ENCODE measurements around the gene NWD2. TPM values are rescaled to one million over a fixed set of nuclear protein-coding genes. Genes with fewer than 3 reads are reported as not detected.

NWD2 gene
- total and polyA plus RNA-seq, 10 of the 15 experiments (the other 5 are each of a cell fraction or from before 2014, with no cell fraction given), result not detected

- TF ChIP-seq TCF3 (IDR thresholded peaks at IDR 0.05; ENCODE audit: borderline replicate concordance, insufficient read depth, low read depth, low read length), result no peak
- no peak for TF ChIP-seq PKNOX1 (IDR thresholded peaks at IDR 0.05)
These were observed 208.4 kb downstream of the NWD2 start (continued) for GRCh38 chr4:37452952-37453280.

GRCh38 chr4:37453281-37453998 lies 208.9 kb downstream of the NWD2 start:
- Histone ChIP-seq H3K36me3 (ENCODE audit: control insufficient read depth in 2 of 2, insufficient read depth in 2 of 2, low read length in 1 of 2) (no peaks in the 10 kb centered on the region), H3K9me3 (replicated peaks; ENCODE audit: control insufficient read depth, insufficient read depth, low read length) (no peaks in the 10 kb centered on the region), H3K4me1 (ENCODE audit: control insufficient read depth, insufficient read depth, low read length) (peaks cover 3% of the 10 kb centered on the region; the same call in 1 of the 2 replicates), H2AFZ (ENCODE audit: control insufficient read depth, low read depth, low read length) (peak overlapping the region; percentile 53), H3K4me2 (ENCODE audit: control insufficient read depth, insufficient read depth) (peak overlapping the region; percentile 80), H4K20me1 (ENCODE audit: control insufficient read depth, insufficient read depth) (no peaks in the 10 kb centered on the region), H3K79me2 (ENCODE audit: control insufficient read depth, insufficient read depth, low read length) (no peaks in the 10 kb centered on the region), H3K27me3 (replicated peaks in 1 of 2; ENCODE audit: control insufficient read depth in 2 of 2, insufficient read depth in 2 of 2, low read length in 1 of 2) (peaks cover 8 to 13% of the 10 kb centered on the region in 2 experiments), H3K27ac (ENCODE audit: control insufficient read depth, insufficient read depth) (no peak overlapping the region), H3K9ac (ENCODE audit: control insufficient read depth, insufficient read depth, low read length) (no peak overlapping the region), H3K4me3 (peak overlapping the region; percentile 23; the same call in 1 of the 2 replicates)
- CTCF ChIA-PET, result interaction anchor here (0.6 to 3.3 kb wide), 16 partner anchors 11 to 1327 kb away, joined by 3 to 36 read pairs (median 4); no protein-coding TSS in a partner anchor
- POLR2A ChIA-PET, result no interaction called here
- DNase-seq (ENCODE audit: low read depth, low spot score) (no peak), FAIRE-seq (no peak), ATAC-seq (peak; percentile 85)
- intact Hi-C loops (cut with micrococcal nuclease; ENCODE audit: unreplicated experiment), result loop anchor here (1.0 to 2.0 kb wide), 2 partner anchors 113 to 339 kb away; no protein-coding TSS in a partner anchor
- no TSS peak for BruUV-seq (replicated peaks)
- RAD21 ChIA-PET (ENCODE audit: unreplicated experiment), result interaction anchor here (0.6 to 1.6 kb wide), 5 partner anchors 108 to 349 kb away, joined by 3 to 6 read pairs (median 3); no protein-coding TSS in a partner anchor
- SMC1A ChIA-PET (ENCODE audit: uncharacterized antibody, unreplicated experiment), result interaction anchor here (0.7 to 2.2 kb wide), 10 partner anchors 9 to 341 kb away, joined by 3 to 27 read pairs (median 4); no protein-coding TSS in a partner anchor
- in situ Hi-C loops (cut with MboI), result loop anchor here (5.0 to 10.0 kb wide), 2 partner anchors 114 to 581 kb away; no protein-coding TSS in a partner anchor
- WGBS (ENCODE audit: insufficient coverage, insufficient replicate concordance, low lambda C conversion rate, missing lambda C conversion rate), result 10% methylated on average over 55 of the region's 56 CpGs
- TF ChIP-seq RB1 (IDR thresholded peaks at IDR 0.05; ENCODE audit: borderline replicate concordance), result no peak
- no peak for TF ChIP-seq PRDM15 (CRISPR knock-in tag; IDR thresholded peaks at IDR 0.05)
- peak in 1 of 2 experiments; percentile 30; a peak in 1 of 4 replicates for TF ChIP-seq BHLHE40 (IDR thresholded peaks at IDR 0.05; ENCODE audit: borderline replicate concordance in 1 of 2, low read depth in 2 of 2, low read length in 1 of 2)
- no peak for TF ChIP-seq ZNF687 (IDR thresholded peaks at IDR 0.05)
- no peak for TF ChIP-seq PAX8 (IDR thresholded peaks at IDR 0.05)
- TF ChIP-seq HDGF (IDR thresholded peaks at IDR 0.05), result no peak
- TF ChIP-seq NFYB (IDR thresholded peaks at IDR 0.05; ENCODE audit: insufficient read depth, low read depth, low read length), result peak; percentile 55; the same call in 1 of the 2 replicates
- TF ChIP-seq ATF3 (IDR thresholded peaks at IDR 0.05; ENCODE audit: borderline replicate concordance, extremely low read depth, low read depth, low read length), result peak; percentile 50; the same call in 1 of the 2 replicates
